ENCODE results near the gene PDPK1. TPM values are rescaled to one million over a fixed set of nuclear protein-coding genes. Genes with fewer than 3 reads are reported as not detected.
A peak's percentile ranks its signal among the peaks of the same experiment; 100 is the strongest.
"Not testable (repeated sequence)": the region's sequence is repeated elsewhere in the genome, so short reads cannot be mapped to it uniquely, and the experiment has no call there.

PDPK1 gene
- total RNA-seq, 1 donor from 2014 or later = 74.4 TPM

GRCh38 chr16:2560798-2561133, 22.9 kb downstream of the PDPK1 start:
- DNase-seq (peak; percentile 82), ATAC-seq (peak; percentile 93 to 94)
- intact Hi-C loops (cut with DNase I); H3K27ac ChIP-seq; H3K4me1 ChIP-seq; H3K9me3 ChIP-seq; H3K36me3 ChIP-seq; H3K27me3 ChIP-seq (ENCODE audit: low read depth); H3K4me3 ChIP-seq: not testable (repeated sequence)
- TF ChIP-seq CTCF (IDR thresholded peaks at IDR 0.05) = peak; percentile 46

GRCh38 chr16:2567506-2567905, 29.7 kb downstream of the PDPK1 start:
- H3K4me3 ChIP-seq; H3K36me3 ChIP-seq; intact Hi-C loops (cut with DNase I); H3K4me1 ChIP-seq; H3K27ac ChIP-seq; ATAC-seq; H3K27me3 ChIP-seq (ENCODE audit: low read depth); DNase-seq; H3K9me3 ChIP-seq: not testable (repeated sequence)

GRCh38 chr16:2568573-2568972, 30.8 kb downstream of the PDPK1 start:
- peak; percentile 66 to 74 for ATAC-seq
- H3K4me3 ChIP-seq; intact Hi-C loops (cut with DNase I): not testable (repeated sequence)

GRCh38 chr16:2572704-2573103, 34.9 kb downstream of the PDPK1 start:
- intact Hi-C loops (cut with DNase I); H3K27ac ChIP-seq; H3K4me1 ChIP-seq; H3K4me3 ChIP-seq; H3K9me3 ChIP-seq; DNase-seq; H3K27me3 ChIP-seq (ENCODE audit: low read depth); ATAC-seq; H3K36me3 ChIP-seq: not testable (repeated sequence)

More at GRCh38 chr16:2568573-2568972, 30.8 kb downstream of the PDPK1 start:
- not testable (repeated sequence) for H3K27ac ChIP-seq; H3K27me3 ChIP-seq (ENCODE audit: low read depth); H3K4me1 ChIP-seq; DNase-seq; H3K9me3 ChIP-seq; H3K36me3 ChIP-seq

- ATAC-seq; intact Hi-C loops (cut with DNase I); H3K27ac ChIP-seq; DNase-seq; H3K4me3 ChIP-seq; H3K36me3 ChIP-seq; H3K9me3 ChIP-seq; H3K27me3 ChIP-seq (ENCODE audit: low read depth); H3K4me1 ChIP-seq: not testable (repeated sequence)
Measured at GRCh38 chr16:2575839-2576238, 38.0 kb downstream of the PDPK1 start.

- H3K27ac ChIP-seq; H3K4me1 ChIP-seq; H3K4me3 ChIP-seq; H3K9me3 ChIP-seq; intact Hi-C loops (cut with DNase I); ATAC-seq; H3K27me3 ChIP-seq (ENCODE audit: low read depth); H3K36me3 ChIP-seq: not testable (repeated sequence)
- DNase-seq = peak; percentile 14
Measured at GRCh38 chr16:2577044-2577443, 39.2 kb downstream of the PDPK1 start.

- H3K27ac ChIP-seq; H3K27me3 ChIP-seq (ENCODE audit: low read depth); DNase-seq; H3K4me3 ChIP-seq; H3K9me3 ChIP-seq; H3K36me3 ChIP-seq; intact Hi-C loops (cut with DNase I); ATAC-seq; H3K4me1 ChIP-seq: not testable (repeated sequence)
Measured at GRCh38 chr16:2578905-2579304, 41.1 kb downstream of the PDPK1 start.

- H3K4me3 ChIP-seq; H3K36me3 ChIP-seq; H3K4me1 ChIP-seq; H3K9me3 ChIP-seq; H3K27ac ChIP-seq; H3K27me3 ChIP-seq (ENCODE audit: low read depth); intact Hi-C loops (cut with DNase I): not testable (repeated sequence)
- DNase-seq (peak; percentile 49), ATAC-seq (peak; percentile 54 to 59)
Measured at GRCh38 chr16:2580143-2580542, 42.3 kb downstream of the PDPK1 start.

GRCh38 chr16:2580818-2581217, 43.0 kb downstream of the PDPK1 start:
- intact Hi-C loops (cut with DNase I) = not testable (repeated sequence)

More at GRCh38 chr16:2580818-2581217, 43.0 kb downstream of the PDPK1 start:
- not testable (repeated sequence) for DNase-seq; H3K9me3 ChIP-seq; H3K4me1 ChIP-seq; H3K27ac ChIP-seq; H3K27me3 ChIP-seq (ENCODE audit: low read depth); H3K4me3 ChIP-seq; ATAC-seq
- peaks cover 12% of the 10 kb centered on the region for H3K36me3 ChIP-seq
